Left lung (tissue), 10 donors: Measurements from ENCODE around the gene IGSF21. TPM values are rescaled to one million over a fixed set of nuclear protein-coding genes. Genes with fewer than 3 reads are reported as not detected.
"Not testable (repeated sequence)": the region's sequence is repeated elsewhere in the genome, so short reads cannot be mapped to it uniquely, and the experiment has no call there.

Experiments used
- ATAC-seq: fragments of 200-7000 bp; cut with Tn5 transposase; one replicate; pipeline ENCODE4 v1.9.1; 2020; ENCODE audit warnings: moderate library complexity
- DNase-seq, 4 donors: peaks; one replicate each; pipeline ENCODE4 v3.0.0-alpha.2; 2013 to 2020
- H3K27ac ChIP-seq, 2 donors: fragments of 200-600 bp; sonication (generic) in 1 of 2; one replicate each; pipeline versions ENCODE4 v1.5.0 to v1.8.0; 2020 to 2021
- H3K27me3 ChIP-seq, 2 donors: fragments of 200-600 bp; sonication (generic) in 1 of 2; one replicate each; pipeline versions ENCODE4 v1.5.0 to v1.8.0; 2020 to 2021
- H3K36me3 ChIP-seq, 2 donors: fragments of 200-600 bp; sonication (generic) in 1 of 2; one replicate each; pipeline versions ENCODE4 v1.5.0 to v1.8.0; 2020 to 2021
- H3K4me1 ChIP-seq, 2 donors: fragments of 200-600 bp; one replicate each; pipeline ENCODE4 v1.8.0; 2021
- H3K4me3 ChIP-seq, 2 donors: fragments of 200-600 bp; sonication (generic) in 1 of 2; one replicate each; pipeline versions ENCODE4 v1.5.0 to v1.8.0; 2020 to 2021; ENCODE audit warnings: mild to moderate bottlenecking in 1 of 2
- H3K9me3 ChIP-seq, 2 donors: fragments of 200-600 bp; sonication (generic) in 1 of 2; one replicate each; pipeline versions ENCODE4 v1.5.0 to v1.8.0; 2020 to 2021
- intact Hi-C, 2 donors: fragments of 100-400 bp; cut with DNase I; formaldehyde crosslinking; loops; one replicate each; pipeline versions ENCODE4 v1.11.2 to v1.14.2; 2022
- polyA plus RNA-seq, 6 donors: library from polyadenylated mRNA; unstranded; fragments of 120-200 nt; gene quantifications; one replicate each; pipeline ENCODE4 v1.2.1, GENCODE V29; 2013; ENCODE audit not compliant: insufficient read length in 6 of 6
- total RNA-seq, 2 donors: library from RNA; stranded (reverse); fragmentation: NEBNext Ultra II Directional; extraction: Animal tissue kit (Norgen Biotek cat#: 25700); gene quantifications; one replicate each; pipeline ENCODE4 v1.2.1, GENCODE V29; 2021
- TF ChIP-seq, protein P1 (sequence below), 2 donors: fragments of 200-600 bp; sonication (generic) in 1 of 2; IDR thresholded peaks; one replicate each; pipeline versions ENCODE4 v1.5.0 to v1.8.0; 2021; ENCODE audit warnings: antibody characterized with exemption in 2 of 2
- donor health status: DM: no; HTN: yes; CAD: no.
- donor health status: DM: no; HTN: no; CAD: no.

The IGSF21 gene
- total and polyA plus RNA-seq, 8 donors, result 0.14 to 1.2 (median 0.25) TPM; not detected in 2

DNA sequence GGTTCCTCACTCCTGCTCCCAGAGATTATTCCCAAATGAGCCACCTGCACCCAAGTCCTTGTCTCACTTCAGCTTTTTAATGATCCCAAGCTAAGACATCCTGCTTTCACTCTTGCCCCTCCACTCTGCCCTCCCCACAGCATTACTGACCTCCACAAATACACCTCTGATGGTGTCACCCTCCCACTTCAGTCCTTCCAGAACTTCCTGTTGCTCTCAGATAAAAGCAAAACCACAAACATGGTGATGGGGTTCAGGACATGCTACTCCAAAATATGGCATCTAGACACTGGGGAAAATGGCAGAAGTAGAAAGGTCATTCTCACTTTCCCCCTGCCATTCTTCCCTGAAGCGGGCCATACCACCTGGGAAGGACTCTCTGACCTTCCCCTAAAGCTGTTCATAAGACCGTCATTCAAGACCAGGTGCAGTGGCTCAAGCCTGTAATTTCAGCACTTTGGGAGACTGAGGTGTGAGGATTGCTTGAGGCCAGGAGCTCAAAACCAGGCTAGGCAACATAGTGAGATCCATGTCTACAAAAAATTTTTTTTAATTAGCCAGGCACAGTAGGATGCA lies 307.4 kb downstream of the IGSF21 start:
- Histone ChIP-seq H3K4me1 (no peaks in the 10 kb centered on the region), H3K36me3 (no peaks in the 10 kb centered on the region), H3K4me3 (no peak overlapping the region), H3K27me3 (no peaks in the 10 kb centered on the region), H3K27ac (no peak overlapping the region), H3K9me3 (peaks cover 0 to 20% of the 10 kb centered on the region in 2 donors)
- DNase-seq, result no peak
- intact Hi-C loops, result no loop called here
- ATAC-seq, result no peak
- TF ChIP-seq, protein P1, sequence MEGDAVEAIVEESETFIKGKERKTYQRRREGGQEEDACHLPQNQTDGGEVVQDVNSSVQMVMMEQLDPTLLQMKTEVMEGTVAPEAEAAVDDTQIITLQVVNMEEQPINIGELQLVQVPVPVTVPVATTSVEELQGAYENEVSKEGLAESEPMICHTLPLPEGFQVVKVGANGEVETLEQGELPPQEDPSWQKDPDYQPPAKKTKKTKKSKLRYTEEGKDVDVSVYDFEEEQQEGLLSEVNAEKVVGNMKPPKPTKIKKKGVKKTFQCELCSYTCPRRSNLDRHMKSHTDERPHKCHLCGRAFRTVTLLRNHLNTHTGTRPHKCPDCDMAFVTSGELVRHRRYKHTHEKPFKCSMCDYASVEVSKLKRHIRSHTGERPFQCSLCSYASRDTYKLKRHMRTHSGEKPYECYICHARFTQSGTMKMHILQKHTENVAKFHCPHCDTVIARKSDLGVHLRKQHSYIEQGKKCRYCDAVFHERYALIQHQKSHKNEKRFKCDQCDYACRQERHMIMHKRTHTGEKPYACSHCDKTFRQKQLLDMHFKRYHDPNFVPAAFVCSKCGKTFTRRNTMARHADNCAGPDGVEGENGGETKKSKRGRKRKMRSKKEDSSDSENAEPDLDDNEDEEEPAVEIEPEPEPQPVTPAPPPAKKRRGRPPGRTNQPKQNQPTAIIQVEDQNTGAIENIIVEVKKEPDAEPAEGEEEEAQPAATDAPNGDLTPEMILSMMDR (IDR thresholded peaks at IDR 0.05), result no peak

DNA sequence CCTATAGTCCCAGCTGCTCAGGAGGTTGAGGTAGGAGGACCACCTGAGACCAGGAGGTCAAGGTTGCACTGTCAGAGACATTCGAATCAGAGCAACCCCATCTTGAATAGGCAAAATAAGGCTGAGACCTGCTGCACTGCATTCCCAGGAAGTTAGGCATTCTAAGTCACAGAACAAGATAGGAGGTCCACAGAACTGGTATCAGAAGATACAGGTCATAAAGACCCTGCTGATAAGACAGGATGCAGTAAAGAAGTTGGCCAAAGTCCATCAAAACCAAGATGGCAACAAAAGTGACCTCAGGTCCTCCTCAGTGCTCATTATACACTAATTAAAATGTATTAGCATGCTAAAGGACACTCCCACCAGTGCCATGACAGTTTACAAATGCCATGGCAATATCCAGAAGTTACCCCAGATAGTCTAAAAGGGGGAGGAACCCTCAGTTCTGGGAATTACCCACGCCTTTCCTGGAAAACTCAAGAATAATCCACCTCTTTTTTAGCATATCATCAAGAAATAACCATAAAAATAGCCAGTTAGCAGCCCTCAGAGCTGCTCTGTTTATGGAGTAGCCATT lies 307.9 kb downstream of the IGSF21 start:
- TF ChIP-seq, protein P1 (IDR thresholded peaks at IDR 0.05), result no peak
- DNase-seq (no peak), ATAC-seq (no peak)
- H3K27ac ChIP-seq, result no peak overlapping the region
- H3K4me1 ChIP-seq, result no peaks in the 10 kb centered on the region
- no peaks in the 10 kb centered on the region for H3K36me3 ChIP-seq
- H3K4me3 ChIP-seq, result no peak overlapping the region
- peaks cover 0 to 20% of the 10 kb centered on the region in 2 donors for H3K9me3 ChIP-seq
- H3K27me3 ChIP-seq, result no peaks in the 10 kb centered on the region
- intact Hi-C loops, result no loop called here

DNA sequence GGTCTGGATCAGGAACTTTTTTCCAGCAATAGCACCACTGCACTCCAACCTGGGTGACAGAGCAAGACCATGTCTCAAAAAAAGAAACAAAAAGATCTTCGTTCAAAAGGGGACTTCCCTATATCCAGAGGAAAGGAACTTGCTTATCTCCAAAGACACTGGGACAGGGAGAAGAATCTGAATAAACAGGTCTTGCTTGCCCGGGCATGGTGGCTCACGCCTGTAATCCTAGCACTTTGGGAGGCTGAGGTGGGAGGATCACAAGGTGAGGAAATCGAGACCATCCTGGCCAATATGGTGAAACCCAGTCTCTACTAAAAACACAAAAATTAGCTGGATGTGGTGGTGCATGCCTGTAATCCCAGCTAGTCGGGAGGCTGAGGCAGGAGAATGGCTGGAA lies 308.5 kb downstream of the IGSF21 start:
- DNase-seq, H3K4me3 ChIP-seq, ATAC-seq, intact Hi-C loops, H3K4me1 ChIP-seq, H3K36me3 ChIP-seq, H3K27ac ChIP-seq, H3K27me3 ChIP-seq: not testable (repeated sequence)
- H3K9me3 ChIP-seq, result peaks cover 0 to 17% of the 10 kb centered on the region in 2 donors

DNA sequence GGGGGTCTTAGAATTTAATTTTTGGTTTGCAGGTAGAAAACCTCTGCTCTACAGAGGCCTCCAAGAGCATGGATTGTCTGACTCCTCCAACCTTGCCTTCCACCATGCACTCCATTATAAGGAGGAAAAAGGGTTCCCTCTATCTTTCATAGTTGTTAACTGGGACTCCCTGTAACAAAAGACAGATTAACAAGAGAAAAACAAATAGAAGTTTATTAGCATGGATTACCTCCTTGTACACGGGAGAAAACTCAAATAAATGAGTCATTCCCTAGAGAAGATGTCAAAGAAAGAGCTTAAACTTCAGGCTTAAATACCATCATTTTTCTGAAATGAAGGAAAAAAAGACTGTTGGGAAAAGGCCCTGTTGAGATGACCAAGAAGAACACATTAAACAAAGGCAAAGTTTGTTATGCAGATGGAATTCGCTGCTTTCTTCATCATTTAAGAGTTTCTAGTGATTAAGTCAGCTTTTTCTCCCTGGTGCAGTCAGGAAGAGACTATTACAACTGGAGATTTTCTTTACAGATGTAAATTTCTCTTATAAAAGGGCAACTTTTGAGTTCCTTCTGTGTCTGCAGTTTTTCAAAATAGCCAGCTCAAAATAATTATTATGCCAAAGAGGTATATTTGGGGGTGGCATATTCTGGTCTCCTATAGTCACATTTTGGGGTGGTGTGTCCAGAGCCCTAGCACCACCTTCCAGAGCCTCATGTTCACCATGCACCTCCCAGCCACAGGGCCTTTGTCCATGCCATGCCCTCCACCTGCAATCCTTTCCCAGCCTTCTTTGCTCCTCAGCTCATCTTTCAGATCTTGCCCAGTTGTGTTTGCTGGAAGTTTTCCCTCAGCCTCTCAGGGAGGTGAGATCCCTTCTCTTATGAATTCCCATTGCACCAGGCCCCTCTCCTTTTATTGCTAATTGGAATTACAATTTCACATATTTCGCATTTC lies 310.0 kb downstream of the IGSF21 start:
- Histone ChIP-seq H3K9me3 (peaks cover 0 to 4% of the 10 kb centered on the region in 2 donors), H3K36me3 (no peaks in the 10 kb centered on the region), H3K27ac (no peak overlapping the region), H3K4me1 (no peaks in the 10 kb centered on the region), H3K4me3 (no peak overlapping the region), H3K27me3 (no peaks in the 10 kb centered on the region)
- ATAC-seq (no peak), DNase-seq (no peak)
- intact Hi-C loops, result no loop called here
- TF ChIP-seq, protein P1 (IDR thresholded peaks at IDR 0.05), result no peak

DNA sequence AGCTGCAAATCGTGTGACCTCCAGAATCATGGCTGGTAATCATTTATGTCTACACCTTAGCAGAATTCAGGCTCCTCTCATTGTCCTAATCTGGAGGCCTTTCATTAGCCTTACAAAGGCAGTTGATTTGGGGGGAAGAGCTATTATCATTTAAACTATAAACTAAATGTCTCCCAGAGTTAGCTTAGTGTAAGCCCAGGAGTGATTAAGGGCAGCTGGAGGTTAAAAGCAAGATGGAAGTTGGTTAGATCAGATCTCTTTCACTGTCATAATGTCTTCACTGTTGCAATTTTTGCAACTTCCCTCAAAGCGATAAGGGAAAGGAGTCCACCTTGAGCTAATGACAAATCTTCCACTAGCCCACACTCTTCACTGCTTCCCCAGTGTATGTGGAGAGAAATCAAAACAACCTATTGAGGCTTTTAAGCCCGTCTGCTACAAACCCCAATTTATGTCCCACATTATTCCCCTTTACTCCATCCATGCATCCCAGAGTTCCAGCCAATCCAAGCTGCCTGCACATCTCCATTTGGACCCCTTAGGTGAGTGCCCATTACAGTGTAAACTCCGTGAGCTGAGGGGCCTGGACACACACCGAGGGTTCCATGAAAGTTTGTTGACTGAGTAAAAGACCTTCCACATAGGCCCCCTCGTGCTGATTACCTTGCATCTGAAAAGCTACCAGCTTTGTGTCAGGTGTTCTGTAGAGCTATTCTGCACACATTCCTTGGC lies 311.7 kb downstream of the IGSF21 start:
- TF ChIP-seq, protein P1 (IDR thresholded peaks at IDR 0.05), result no peak
- no peaks in the 10 kb centered on the region for H3K4me1 ChIP-seq
- no peaks in the 10 kb centered on the region for H3K27me3 ChIP-seq
- no peak overlapping the region for H3K4me3 ChIP-seq
- DNase-seq, result no peak
- no peak overlapping the region for H3K27ac ChIP-seq
- ATAC-seq, result no peak
- intact Hi-C loops, result no loop called here
- no peaks in the 10 kb centered on the region for H3K36me3 ChIP-seq
- H3K9me3 ChIP-seq, result no peaks in the 10 kb centered on the region
